Measurements from ENCODE around the gene TINCR. TPM values are rescaled to one million over a fixed set of nuclear protein-coding genes. Genes with fewer than 3 reads are reported as not detected.
"Not testable (repeated sequence)": the region's sequence is repeated elsewhere in the genome, so short reads cannot be mapped to it uniquely, and the experiment has no call there.

Gene TINCR
- total RNA-seq, 1 donor from 2014 or later = 2.5 TPM

GRCh38 chr19:5541456-5541855 lies 26.3 kb downstream of the TINCR start:
- peaks cover 2% of the 10 kb centered on the region for H3K4me1 Mint-ChIP-seq
- no peaks in the 10 kb centered on the region for H3K9me3 Mint-ChIP-seq
- peaks cover 8% of the 10 kb centered on the region for H3K27me3 Mint-ChIP-seq (ENCODE audit: low read depth)
- no peak for TF ChIP-seq CTCF (IDR thresholded peaks at IDR 0.05; ENCODE audit: unreplicated experiment)
- H3K4me3 Mint-ChIP-seq = no peak overlapping the region
- DNase-seq (ENCODE audit: low spot score in 2 of 2, unreplicated experiment in 2 of 2) = no peak
- H3K27ac Mint-ChIP-seq = no peak overlapping the region
- no peaks in the 10 kb centered on the region for H3K36me3 Mint-ChIP-seq

DNA sequence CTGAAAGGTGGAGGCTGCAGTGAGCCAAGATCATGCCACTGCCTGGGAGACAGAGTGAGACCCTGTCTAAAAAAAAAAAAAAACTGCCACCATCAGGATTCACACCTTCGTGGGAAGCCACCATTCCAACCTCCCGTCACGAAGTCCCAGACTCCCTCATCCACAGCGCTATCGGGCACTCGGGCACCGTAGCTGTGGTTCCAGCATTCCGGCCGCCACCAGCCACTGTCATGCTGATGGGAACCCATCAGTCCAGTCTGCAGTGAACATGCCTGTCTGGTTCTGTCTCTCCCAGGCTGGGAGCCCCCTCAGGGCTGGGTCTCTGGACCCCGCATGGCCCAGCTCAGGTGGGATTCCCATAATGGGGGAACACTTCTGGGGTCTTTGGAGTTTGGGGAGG lies 27.5 kb downstream of the TINCR start:
- no peak for TF ChIP-seq CTCF (IDR thresholded peaks at IDR 0.05; ENCODE audit: unreplicated experiment)
- no peaks in the 10 kb centered on the region for H3K36me3 Mint-ChIP-seq
- peaks cover 2% of the 10 kb centered on the region for H3K27me3 Mint-ChIP-seq (ENCODE audit: low read depth)
- H3K9me3 Mint-ChIP-seq = peaks cover under 1% of the 10 kb centered on the region
- no peak overlapping the region for H3K4me3 Mint-ChIP-seq
- H3K27ac Mint-ChIP-seq = no peak overlapping the region
- peaks cover 6% of the 10 kb centered on the region for H3K4me1 Mint-ChIP-seq
- no peak for DNase-seq (ENCODE audit: low spot score in 2 of 2, unreplicated experiment in 2 of 2)

DNA sequence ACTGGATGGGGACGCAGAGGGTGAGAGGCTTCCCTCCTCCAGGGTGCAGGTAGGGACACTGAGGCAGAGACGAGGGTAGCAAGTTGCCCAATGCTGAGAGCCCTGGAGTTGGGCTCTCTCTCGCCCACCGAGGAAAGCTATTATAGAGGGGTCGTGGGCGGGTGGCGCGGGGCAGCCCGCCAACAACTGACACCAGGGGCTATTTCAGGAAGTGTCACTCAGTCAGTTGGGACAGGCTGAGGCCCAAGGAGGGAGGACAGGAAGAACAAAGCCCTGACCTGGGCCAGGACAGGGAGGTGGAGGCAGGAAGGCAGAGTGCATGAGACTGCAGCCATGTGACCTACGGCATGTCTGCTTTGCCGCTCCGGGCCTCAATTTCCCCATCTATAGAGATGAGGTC lies 29.9 kb downstream of the TINCR start:
- H3K36me3 Mint-ChIP-seq = peaks cover 3% of the 10 kb centered on the region
- no peak for TF ChIP-seq CTCF (IDR thresholded peaks at IDR 0.05; ENCODE audit: unreplicated experiment)
- no peak overlapping the region for H3K27ac Mint-ChIP-seq
- H3K4me1 Mint-ChIP-seq = peaks cover 6% of the 10 kb centered on the region
- peaks cover 2% of the 10 kb centered on the region for H3K27me3 Mint-ChIP-seq (ENCODE audit: low read depth)
- no peak overlapping the region for H3K4me3 Mint-ChIP-seq
- H3K9me3 Mint-ChIP-seq = peaks cover 12% of the 10 kb centered on the region
- no peak for DNase-seq (ENCODE audit: low spot score in 2 of 2, unreplicated experiment in 2 of 2)

DNA sequence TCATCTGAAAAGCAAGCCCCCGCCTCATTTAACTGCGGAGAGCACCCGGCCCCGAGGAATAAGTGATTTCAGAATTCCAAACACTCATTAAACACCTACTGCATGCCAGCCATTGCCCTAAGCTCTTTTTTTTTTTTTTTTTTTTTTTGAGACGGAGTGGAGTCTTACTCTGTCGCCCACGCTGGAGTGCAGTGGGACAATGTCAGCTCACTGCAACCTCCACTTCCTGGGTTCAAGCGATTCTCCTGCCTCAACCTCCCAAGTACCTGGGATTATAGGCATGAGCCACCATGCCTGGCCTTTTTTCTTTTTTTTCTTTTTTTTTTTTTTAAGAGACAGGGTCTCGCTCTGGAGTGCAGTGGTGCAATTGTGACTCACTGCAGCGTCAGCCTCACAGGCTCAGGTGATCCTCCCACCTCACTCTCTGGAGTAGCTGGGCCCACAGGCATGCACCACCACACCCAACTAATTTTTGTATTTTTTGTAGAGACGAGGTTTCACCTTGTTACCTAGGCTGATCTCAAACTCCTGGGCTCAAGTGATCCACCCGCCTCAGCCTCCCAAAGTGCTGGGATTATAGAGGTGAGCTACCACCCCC lies 30.7 kb downstream of the TINCR start:
- H3K9me3 Mint-ChIP-seq = peaks cover 12% of the 10 kb centered on the region
- not testable (repeated sequence) for DNase-seq (ENCODE audit: low spot score in 2 of 2, unreplicated experiment in 2 of 2); H3K36me3 Mint-ChIP-seq; H3K4me1 Mint-ChIP-seq; H3K27me3 Mint-ChIP-seq (ENCODE audit: low read depth); H3K27ac Mint-ChIP-seq; H3K4me3 Mint-ChIP-seq

GRCh38 chr19:5536337-5536894 lies 31.3 kb downstream of the TINCR start:
- Mint-ChIP-seq H3K4me1 (peaks cover 6% of the 10 kb centered on the region), H3K4me3 (peak overlapping the region; percentile 13), H3K36me3 (peaks cover 3% of the 10 kb centered on the region), H3K9me3 (peaks cover 12% of the 10 kb centered on the region), H3K27ac (no peak overlapping the region), H3K27me3 (ENCODE audit: low read depth) (peaks cover 2% of the 10 kb centered on the region)
- peak; percentile 41 to 72 for DNase-seq (ENCODE audit: low spot score in 2 of 2, unreplicated experiment in 2 of 2)
- TF ChIP-seq CTCF (IDR thresholded peaks at IDR 0.05; ENCODE audit: unreplicated experiment) = no peak

DNA sequence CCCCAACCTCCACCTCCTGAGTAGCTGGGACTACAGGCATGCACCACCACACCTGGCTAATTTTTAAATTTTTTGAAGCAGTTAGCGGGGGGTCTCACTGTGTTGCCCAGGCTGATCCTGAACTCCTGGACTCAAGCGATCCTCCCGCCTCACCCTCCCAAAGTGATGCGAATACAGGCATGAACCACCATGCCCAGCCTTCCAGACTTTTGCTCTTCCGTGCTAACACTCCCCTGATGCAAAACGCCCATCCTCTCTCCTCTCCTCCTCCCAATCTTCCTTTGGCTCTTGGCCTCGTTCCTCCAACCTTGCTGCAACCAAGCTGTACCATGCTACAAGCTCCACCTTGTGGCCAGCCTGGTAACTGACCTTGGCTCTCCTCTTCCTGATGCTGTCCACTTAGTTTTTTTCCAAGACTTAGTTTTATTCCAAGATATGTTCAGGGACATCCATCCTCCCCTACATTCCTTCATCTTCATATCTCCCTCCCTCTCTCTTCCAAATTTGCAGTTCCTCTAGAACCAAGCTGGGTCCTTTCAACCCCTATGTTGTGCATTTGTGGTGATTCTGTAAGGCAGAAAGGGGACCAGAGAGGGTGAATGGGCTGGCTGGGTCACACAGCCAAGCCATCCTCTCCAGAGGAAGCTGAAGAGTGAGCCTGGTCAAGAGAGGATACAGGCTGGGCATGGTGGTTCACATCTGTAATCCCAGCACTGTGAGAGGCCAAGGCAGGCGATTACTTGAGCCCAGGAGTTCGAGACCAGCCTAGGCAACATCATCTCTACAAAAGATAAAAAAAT lies 32.8 kb downstream of the TINCR start:
- H3K4me3 Mint-ChIP-seq = no peak overlapping the region
- no peak overlapping the region for H3K27ac Mint-ChIP-seq
- DNase-seq (ENCODE audit: low spot score in 2 of 2, unreplicated experiment in 2 of 2) = no peak
- H3K9me3 Mint-ChIP-seq = peaks cover 12% of the 10 kb centered on the region
- TF ChIP-seq CTCF (IDR thresholded peaks at IDR 0.05; ENCODE audit: unreplicated experiment) = no peak
- H3K36me3 Mint-ChIP-seq = peaks cover 3% of the 10 kb centered on the region
- H3K27me3 Mint-ChIP-seq (ENCODE audit: low read depth) = peaks cover 8% of the 10 kb centered on the region
- peaks cover 6% of the 10 kb centered on the region for H3K4me1 Mint-ChIP-seq

Data from mesothelial cell of epicardium (in vitro differentiated cells).